HT1080 (cell line): ENCODE measurements around the gene MTHFD2. TPM values are rescaled to one million over a fixed set of nuclear protein-coding genes. Genes with fewer than 3 reads are reported as not detected.
"Not testable (repeated sequence)": the region's sequence is repeated elsewhere in the genome, so short reads cannot be mapped to it uniquely, and the experiment has no call there.

ENCODE experiments used
- DNase-seq: peaks from one replicate; pipeline ENCODE4 v3.0.0-alpha.2; 2015; ENCODE audit warnings: low read depth
- polyA plus RNA-seq, 2 experiments: library from polyadenylated mRNA; depleted of rRNA; stranded (reverse); fragments of >200 nt; gene quantifications; 2 replicates each; pipeline ENCODE4 v1.2.3, GENCODE V29; 2015
- total RNA-seq: library from RNA; depleted of rRNA; stranded (reverse); fragments of >200 nt; shearing (Covaris generic); gene quantifications from 2 replicates; pipeline ENCODE4 v1.2.3, GENCODE V29; 2014; rRNA removed

MTHFD2 gene
- 201 and 225 TPM in 2 replicates for total RNA-seq
- polyA plus RNA-seq (2015; cell fraction: cytosol; rRNA removed), result 408 and 457 TPM in 2 replicates
- 252 and 299 TPM in 2 replicates for polyA plus RNA-seq (2015; cell fraction: nucleus; rRNA removed)

- DNase-seq, result peak; percentile 99
These were observed at the start of gene MTHFD2 for GRCh38 chr2:74198461-74199274. Gene MTHFD2, plus strand, starts transcription at chr2:74198615. Its CDS starts 27 bp downstream, at chr2:74198642.

- DNase-seq, result no peak
These were observed 49.2 kb upstream of the MTHFD2 start for GRCh38 chr2:74149247-74149525.

- no peak for DNase-seq
These were observed 48.7 kb upstream of the MTHFD2 start for GRCh38 chr2:74149570-74150319.

GRCh38 chr2:74152954-74153353 is 45.5 kb upstream of the MTHFD2 start:
- no peak for DNase-seq

GRCh38 chr2:74155830-74156229 is 42.6 kb upstream of the MTHFD2 start:
- no peak for DNase-seq

- no peak for DNase-seq
These were observed 35.5 kb upstream of the MTHFD2 start for GRCh38 chr2:74162951-74163350.

- DNase-seq, result no peak
These were observed 33.7 kb upstream of the MTHFD2 start for GRCh38 chr2:74164761-74165160.

- DNase-seq, result no peak
These were observed 29.7 kb upstream of the MTHFD2 start for GRCh38 chr2:74168739-74169138.

- no peak for DNase-seq
These were observed 23.5 kb upstream of the MTHFD2 start for GRCh38 chr2:74174909-74175308.

- no peak for DNase-seq
These were observed 20.7 kb upstream of the MTHFD2 start for GRCh38 chr2:74177696-74178095.

GRCh38 chr2:74178211-74179062 is 20.0 kb upstream of the MTHFD2 start, which contains the start of gene MOB1A:
Gene MOB1A, minus strand, starts transcription at chr2:74178879. Its CDS starts 205 bp downstream, at chr2:74178674.
- peak; percentile 98 for DNase-seq

GRCh38 chr2:74179063-74179865 is 19.2 kb upstream of the MTHFD2 start:
- DNase-seq, result no peak

- no peak for DNase-seq
These were observed 16.7 kb upstream of the MTHFD2 start for GRCh38 chr2:74181739-74182138.

GRCh38 chr2:74183878-74184277 is 14.5 kb upstream of the MTHFD2 start:
- no peak for DNase-seq

- DNase-seq, result no peak
These were observed 12.4 kb upstream of the MTHFD2 start for GRCh38 chr2:74186038-74186437.

GRCh38 chr2:74186706-74187105 is 11.7 kb upstream of the MTHFD2 start:
- DNase-seq, result not testable (repeated sequence)

- peak; percentile 37 for DNase-seq
These were observed 10.3 kb upstream of the MTHFD2 start for GRCh38 chr2:74188018-74188601.

- DNase-seq, result no peak
These were observed 9.7 kb upstream of the MTHFD2 start for GRCh38 chr2:74188696-74189095.

- DNase-seq, result no peak
These were observed 6.6 kb upstream of the MTHFD2 start for GRCh38 chr2:74191596-74192380.
